Smooth muscle cell (in vitro differentiated cells): ENCODE measurements around the gene IGF2BP1. TPM values are rescaled to one million over a fixed set of nuclear protein-coding genes. Genes with fewer than 3 reads are reported as not detected.
"Not testable (repeated sequence)": the region's sequence is repeated elsewhere in the genome, so short reads cannot be mapped to it uniquely, and the experiment has no call there.

ENCODE experiments used
- DNase-seq: peaks from one replicate; lab custom pipeline; 2025; ENCODE audit not compliant: unreplicated experiment; lab: John Stamatoyannopoulos, UW
- H2AFZ ChIP-seq: fragments of 200-600 bp; sonication (generic); 2 replicates; pipeline ENCODE4 v1.6.0; 2016; ENCODE audit warnings: antibody characterized with exemption, low read depth, mild to moderate bottlenecking
- H3F3A ChIP-seq: fragments of 200-600 bp; sonication (generic); 2 replicates; pipeline ENCODE4 v1.6.0; 2017; ENCODE audit warnings: antibody characterized with exemption, low read depth
- H3K27ac ChIP-seq: fragments of 200-600 bp; sonication (generic); 2 replicates; pipeline ENCODE4 v1.5.1; 2016; ENCODE audit warnings: low read depth, mild to moderate bottlenecking
- H3K27me3 ChIP-seq: fragments of 200-600 bp; sonication (generic); 2 replicates; pipeline ENCODE4 v1.6.1; 2016; ENCODE audit warnings: low read depth, mild to moderate bottlenecking
- H3K36me3 ChIP-seq: fragments of 200-600 bp; sonication (generic); 2 replicates; pipeline ENCODE4 v1.5.1; 2016; ENCODE audit warnings: low read depth
- H3K4me1 ChIP-seq: fragments of 200-600 bp; sonication (generic); 2 replicates; pipeline ENCODE4 v1.5.1; 2016; ENCODE audit warnings: low read depth
- H3K4me2 ChIP-seq: fragments of 200-600 bp; sonication (generic); 2 replicates; pipeline ENCODE4 v1.6.0; 2016; ENCODE audit warnings: mild to moderate bottlenecking
- H3K4me3 ChIP-seq: fragments of 200-600 bp; sonication (generic); 2 replicates; pipeline ENCODE4 v1.5.1; 2016; ENCODE audit warnings: mild to moderate bottlenecking
- H3K79me2 ChIP-seq: fragments of 200-600 bp; sonication (generic); 2 replicates; pipeline ENCODE4 v1.6.0; 2016; ENCODE audit warnings: low read depth, mild to moderate bottlenecking
- H3K9ac ChIP-seq: fragments of 200-600 bp; sonication (generic); 2 replicates; pipeline ENCODE4 v1.6.0; 2016; ENCODE audit warnings: low read depth
- H3K9me3 ChIP-seq: fragments of 200-600 bp; sonication (generic); replicated peaks from 2 replicates; pipeline ENCODE4 v1.5.1; 2016; ENCODE audit warnings: low read depth
- H4K20me1 ChIP-seq: fragments of 200-600 bp; sonication (generic); 2 replicates; pipeline ENCODE4 v1.6.0; 2016; ENCODE audit warnings: low read depth
- WGBS: methylation state at CpG from one replicate; pipeline ENCODE4 v1.1.7; 2016; ENCODE audit warnings: low lambda C conversion rate; 5-methylcytosine and 5-hydroxymethylcytosine counted together
- polyA plus RNA-seq: library from polyadenylated mRNA; unstranded; fragments of >200 nt; fragmentation: Nextera tagmentation; extraction: Ambion mirVana; gene quantifications from 2 replicates; pipeline ENCODE4 v1.2.1, GENCODE V29; 2016
- total RNA-seq: library from RNA; depleted of rRNA; stranded (reverse); fragments of >200 nt; gene quantifications from 2 replicates; pipeline ENCODE4 v1.2.3, GENCODE V29; 2014
- TF ChIP-seq, protein P1 (sequence below): fragments of 200-600 bp; sonication (generic); IDR thresholded peaks from 2 replicates; pipeline ENCODE4 v1.5.1; 2017; ENCODE audit warnings: borderline replicate concordance, mild to moderate bottlenecking, antibody characterized with exemption; ENCODE audit not compliant: insufficient read depth, poor library complexity, severe bottlenecking

The IGF2BP1 gene
- total and polyA plus RNA-seq, 2 experiments from 2014 or later = 51.4 to 54.6 TPM

DNA sequence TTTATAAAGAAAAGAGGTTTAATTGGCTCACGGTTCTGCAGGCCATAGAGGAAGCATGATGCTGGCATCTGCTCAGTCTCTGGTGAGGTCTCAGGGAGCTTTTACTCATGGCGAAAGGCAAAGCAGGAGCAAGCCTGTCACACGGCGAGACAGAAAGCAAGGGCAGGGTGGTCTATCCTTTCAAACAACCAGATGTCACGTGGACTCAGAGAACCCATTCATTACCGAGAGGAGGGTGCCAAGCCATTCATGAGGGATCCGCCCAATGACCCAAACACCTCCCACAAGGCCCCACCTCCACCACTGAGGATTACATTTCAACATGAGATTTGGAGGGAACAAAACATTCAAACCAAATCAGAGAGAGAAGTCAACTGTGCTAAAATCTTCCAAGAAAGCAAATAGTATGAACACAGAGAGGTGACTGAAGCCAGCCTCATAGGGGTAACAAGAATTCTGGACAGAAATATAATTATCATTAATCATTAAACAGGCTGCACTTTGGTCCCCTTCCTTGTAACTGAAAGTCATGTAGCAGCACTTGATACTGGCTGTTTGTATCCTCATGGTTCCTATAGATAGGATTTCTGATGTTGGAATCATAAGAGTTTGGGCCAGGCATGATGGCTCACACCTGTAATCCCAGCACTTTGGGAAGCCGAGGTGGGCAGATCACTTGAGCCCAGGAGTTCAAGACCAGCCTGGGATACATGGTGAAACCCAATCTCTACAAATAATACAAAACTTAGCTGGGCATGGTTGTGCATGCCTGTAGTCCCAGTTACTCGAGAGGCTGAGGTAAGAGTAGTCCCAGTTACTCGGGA lies 82.9 kb downstream of the IGF2BP1 start:
- Histone ChIP-seq H3K27ac (no peak overlapping the region), H3K4me3 (no peak overlapping the region), H3K9me3 (no peaks in the 10 kb centered on the region), H3K27me3 (no peaks in the 10 kb centered on the region), H3F3A (peaks cover 7% of the 10 kb centered on the region), H3K4me1 (no peaks in the 10 kb centered on the region), H3K79me2 (no peaks in the 10 kb centered on the region), H2AFZ (no peak overlapping the region), H3K4me2 (no peak overlapping the region), H3K9ac (no peak overlapping the region), H3K36me3 (no peaks in the 10 kb centered on the region), H4K20me1 (no peaks in the 10 kb centered on the region)
- 98% methylated on average over 10 of the region's 10 CpGs for WGBS
- TF ChIP-seq, protein P1, sequence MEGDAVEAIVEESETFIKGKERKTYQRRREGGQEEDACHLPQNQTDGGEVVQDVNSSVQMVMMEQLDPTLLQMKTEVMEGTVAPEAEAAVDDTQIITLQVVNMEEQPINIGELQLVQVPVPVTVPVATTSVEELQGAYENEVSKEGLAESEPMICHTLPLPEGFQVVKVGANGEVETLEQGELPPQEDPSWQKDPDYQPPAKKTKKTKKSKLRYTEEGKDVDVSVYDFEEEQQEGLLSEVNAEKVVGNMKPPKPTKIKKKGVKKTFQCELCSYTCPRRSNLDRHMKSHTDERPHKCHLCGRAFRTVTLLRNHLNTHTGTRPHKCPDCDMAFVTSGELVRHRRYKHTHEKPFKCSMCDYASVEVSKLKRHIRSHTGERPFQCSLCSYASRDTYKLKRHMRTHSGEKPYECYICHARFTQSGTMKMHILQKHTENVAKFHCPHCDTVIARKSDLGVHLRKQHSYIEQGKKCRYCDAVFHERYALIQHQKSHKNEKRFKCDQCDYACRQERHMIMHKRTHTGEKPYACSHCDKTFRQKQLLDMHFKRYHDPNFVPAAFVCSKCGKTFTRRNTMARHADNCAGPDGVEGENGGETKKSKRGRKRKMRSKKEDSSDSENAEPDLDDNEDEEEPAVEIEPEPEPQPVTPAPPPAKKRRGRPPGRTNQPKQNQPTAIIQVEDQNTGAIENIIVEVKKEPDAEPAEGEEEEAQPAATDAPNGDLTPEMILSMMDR = no peak
- DNase-seq = no peak

DNA sequence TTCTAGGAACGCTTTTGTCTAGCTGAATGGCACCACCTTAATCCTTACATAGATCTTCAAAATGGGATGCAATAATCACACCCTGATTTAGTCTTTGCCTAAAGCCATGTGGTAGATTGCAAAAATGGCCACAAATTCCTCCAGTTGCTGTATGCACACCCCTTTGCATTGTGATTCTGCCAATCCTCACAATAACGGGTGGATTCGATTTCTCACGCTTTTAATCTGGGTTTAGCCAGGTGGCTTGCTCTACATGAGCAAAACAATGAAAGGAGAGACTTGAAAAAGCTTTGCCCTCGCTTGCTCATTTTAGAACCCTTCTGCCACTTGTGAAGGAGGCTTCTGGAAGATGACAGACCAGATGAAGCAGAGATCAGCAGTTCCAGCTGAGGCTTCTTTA lies 85.0 kb downstream of the IGF2BP1 start:
- Histone ChIP-seq H2AFZ (no peak overlapping the region), H3K36me3 (no peaks in the 10 kb centered on the region), H4K20me1 (no peaks in the 10 kb centered on the region), H3K4me2 (no peak overlapping the region), H3K9ac (no peak overlapping the region), H3K79me2 (no peaks in the 10 kb centered on the region), H3K4me3 (no peak overlapping the region), H3K27me3 (no peaks in the 10 kb centered on the region), H3K9me3 (no peaks in the 10 kb centered on the region), H3F3A (no peaks in the 10 kb centered on the region), H3K27ac (no peak overlapping the region), H3K4me1 (no peaks in the 10 kb centered on the region)
- DNase-seq = no peak
- TF ChIP-seq, protein P1 = no peak
- 90% methylated on average over 5 of the region's 5 CpGs for WGBS

DNA sequence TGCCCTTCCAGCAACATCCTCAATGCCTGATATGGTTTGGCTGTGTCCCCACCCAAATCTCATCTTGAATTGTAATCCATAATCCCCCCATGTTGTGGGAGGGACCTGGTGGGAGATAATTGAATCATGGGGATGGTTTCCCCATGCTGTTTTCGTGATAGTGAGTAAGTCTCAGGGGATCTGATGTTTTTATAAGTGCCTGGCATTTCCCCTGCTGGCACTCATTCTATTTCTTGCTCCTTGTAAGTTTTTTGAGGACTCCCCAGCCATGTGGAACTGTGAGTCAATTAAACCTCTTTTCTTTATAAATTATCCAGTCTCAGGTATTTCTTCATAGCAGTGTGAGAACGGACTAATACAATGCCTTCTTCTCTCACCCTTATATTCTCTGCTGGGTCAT lies 87.9 kb downstream of the IGF2BP1 start:
- H3K4me2 ChIP-seq, H3K27ac ChIP-seq, H2AFZ ChIP-seq, H3F3A ChIP-seq, H3K79me2 ChIP-seq, H3K36me3 ChIP-seq, H4K20me1 ChIP-seq, H3K9me3 ChIP-seq, H3K9ac ChIP-seq, H3K4me1 ChIP-seq, H3K27me3 ChIP-seq, H3K4me3 ChIP-seq, DNase-seq: not testable (repeated sequence)
- 84% methylated on average over 2 of the region's 2 CpGs for WGBS

DNA sequence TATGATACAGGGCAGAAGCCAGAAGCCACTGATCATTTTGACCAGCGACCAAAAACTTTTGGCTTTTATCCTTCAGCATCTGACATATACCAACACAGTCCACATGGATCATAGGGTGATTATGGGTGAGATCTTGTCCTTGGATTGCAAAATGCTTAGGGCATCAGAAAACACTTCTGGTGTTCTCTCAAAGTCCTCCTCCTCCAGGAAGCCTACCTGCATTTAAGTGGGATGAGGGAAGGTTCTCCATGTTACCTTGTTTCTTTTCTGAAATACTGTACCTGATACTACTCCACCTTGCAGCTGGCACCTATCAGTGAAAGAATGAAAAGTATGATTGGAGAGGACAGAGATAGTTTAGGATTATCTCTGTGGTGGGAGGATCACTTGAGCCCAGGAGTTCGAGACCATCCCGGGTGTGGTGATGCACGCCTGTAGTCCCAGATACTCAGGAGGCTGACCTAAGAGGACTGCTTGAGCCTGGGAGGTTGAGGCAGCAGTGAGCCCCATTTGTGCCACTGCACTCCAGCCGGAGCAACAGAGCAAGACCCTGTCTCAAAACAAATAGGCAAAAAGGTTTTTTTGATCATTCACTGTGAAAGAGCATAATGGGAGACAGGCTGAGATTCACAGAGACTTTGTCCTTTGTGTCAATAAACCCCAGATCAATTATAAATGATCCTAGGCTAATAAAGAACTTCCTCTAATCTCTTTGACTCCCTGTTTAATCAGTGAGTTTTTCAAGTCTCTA lies 88.6 kb downstream of the IGF2BP1 start:
- H3K79me2 ChIP-seq = no peaks in the 10 kb centered on the region
- H3K9ac ChIP-seq = no peak overlapping the region
- H3K27ac ChIP-seq = no peak overlapping the region
- H3K36me3 ChIP-seq = no peaks in the 10 kb centered on the region
- no peaks in the 10 kb centered on the region for H4K20me1 ChIP-seq
- no peaks in the 10 kb centered on the region for H3K9me3 ChIP-seq
- WGBS = 95% methylated on average over 5 of the region's 5 CpGs
- H2AFZ ChIP-seq = no peak overlapping the region
- no peak overlapping the region for H3K4me3 ChIP-seq
- no peaks in the 10 kb centered on the region for H3K4me1 ChIP-seq
- H3K4me2 ChIP-seq = no peak overlapping the region
- no peaks in the 10 kb centered on the region for H3K27me3 ChIP-seq
- TF ChIP-seq, protein P1 = no peak
- H3F3A ChIP-seq = no peaks in the 10 kb centered on the region
- no peak for DNase-seq
